Esophagus mucosa (tissue), 1 donor: ENCODE results near the gene SPHK1. TPM values are rescaled to one million over a fixed set of nuclear protein-coding genes. Genes with fewer than 3 reads are reported as not detected.

Source experiments
- total RNA-seq: library from RNA; stranded (reverse); gene quantifications from one replicate; pipeline ENCODE4 v1.2.4, GENCODE V29; 2023
- donor health status: DM: yes; HTN: yes; CAD: no.

The SPHK1 gene
- total RNA-seq, 1 donor from 2014 or later, result 13.1 TPM

Other genes starting within 250 kb of the SPHK1 start
- not detected for gene FOXJ1, start 243.4 kb upstream of the SPHK1 start, total RNA-seq
- gene RNF157, start 144.1 kb upstream of the SPHK1 start, total RNA-seq, result 0.32 TPM
- 86.9 TPM for gene UBALD2, start 119.3 kb upstream of the SPHK1 start, total RNA-seq
- 1.6 TPM for gene QRICH2, start 76.3 kb upstream of the SPHK1 start, total RNA-seq
- 42.0 TPM for gene PRPSAP1, start 30.7 kb upstream of the SPHK1 start, total RNA-seq
- gene UBE2O, start 68.5 kb downstream of the SPHK1 start, total RNA-seq, result 17.2 TPM
- gene AANAT, start 83.0 kb downstream of the SPHK1 start, total RNA-seq, result not detected
- gene RHBDF2, start 116.8 kb downstream of the SPHK1 start, total RNA-seq, result 36.8 TPM
- 2.6 TPM for gene CYGB, start 153.1 kb downstream of the SPHK1 start, total RNA-seq
- 0.64 TPM for gene PRCD, start 155.4 kb downstream of the SPHK1 start, total RNA-seq
- gene ST6GALNAC2, start 201.3 kb downstream of the SPHK1 start, total RNA-seq, result 24.0 TPM